Lung (tissue), 12 donors: ENCODE measurements around the gene GRPEL1. TPM values are rescaled to one million over a fixed set of nuclear protein-coding genes. Genes with fewer than 3 reads are reported as not detected.

ENCODE experiments used
- ATAC-seq: fragments of 200-7000 bp; cut with Tn5 transposase; one replicate; pipeline ENCODE4 v1.9.1; 2020; ENCODE audit warnings: moderate number of reproducible peaks; ENCODE audit not compliant: insufficient read depth, low FRiP score
- DNase-seq, 3 donors: peaks; one replicate each; pipeline ENCODE4 v3.0.0-alpha.2; 2013 to 2017
- H3K27ac ChIP-seq, 2 donors: one replicate each; pipeline ENCODE4 v1.5.1; 2013; ENCODE audit warnings: mild to moderate bottlenecking in 2 of 2, moderate library complexity in 2 of 2, control low read depth in 1 of 2, inconsistent platforms in 1 of 2, low read depth in 1 of 2, low read length in 1 of 2
- H3K27me3 ChIP-seq, 3 donors: one replicate each; pipeline ENCODE4 v1.5.1; 2013; ENCODE audit warnings: low read length in 2 of 3; ENCODE audit not compliant: control insufficient read depth in 3 of 3, insufficient read depth in 3 of 3
- H3K36me3 ChIP-seq, 4 donors: one replicate each; pipeline ENCODE4 v1.5.1; 2013; ENCODE audit warnings: low read length in 4 of 4, mild to moderate bottlenecking in 1 of 4, moderate library complexity in 1 of 4; ENCODE audit not compliant: control insufficient read depth in 4 of 4, insufficient read depth in 4 of 4
- H3K4me1 ChIP-seq, 5 donors: one replicate each; pipeline ENCODE4 v1.5.1; 2013; ENCODE audit warnings: low read length in 5 of 5, mild to moderate bottlenecking in 2 of 5, moderate library complexity in 1 of 5; ENCODE audit not compliant: control insufficient read depth in 5 of 5, insufficient read depth in 5 of 5
- H3K4me3 ChIP-seq: one replicate; pipeline ENCODE4 v1.5.1; 2013; ENCODE audit warnings: mild to moderate bottlenecking, control low read depth, moderate library complexity
- H3K9ac ChIP-seq, 2 donors: one replicate each; pipeline ENCODE4 v1.5.1; 2013; ENCODE audit warnings: low read length in 2 of 2, control low read depth in 1 of 2; ENCODE audit not compliant: insufficient read depth in 1 of 2
- H3K9me3 ChIP-seq, 4 donors: one replicate each; pipeline ENCODE4 v1.5.1; 2013; ENCODE audit warnings: low read length in 3 of 4, mild to moderate bottlenecking in 1 of 4, moderate library complexity in 1 of 4; ENCODE audit not compliant: control insufficient read depth in 4 of 4, insufficient read depth in 3 of 4
- CTCF ChIP-seq: IDR thresholded peaks from 2 replicates; pipeline ENCODE4 v1.5.1; 2012; ENCODE audit warnings: mild to moderate bottlenecking; ENCODE audit errors: control extremely low read depth, extremely low read depth
- WGBS, 2 donors: extraction: QIAGEN DNeasy Blood & Tissue Kit; methylation state at CpG; one replicate each; pipeline ENCODE4 v1.1.7; 2013; 5-methylcytosine and 5-hydroxymethylcytosine counted together
- polyA plus RNA-seq, 2 donors: library from polyadenylated mRNA; stranded (reverse); fragments of 200-250 nt; gene quantifications; one replicate each; pipeline ENCODE4 v1.2.1, GENCODE V29; 2013
- total RNA-seq, 2 donors: library from RNA; depleted of rRNA in 1 of 2; stranded (reverse); fragments of >200 nt in 1 of 2; gene quantifications; one replicate each; pipeline ENCODE4 v1.2.1, GENCODE V29; 2014 to 2021
- donor health status: control.
- donor health status: control.
- donor health status: Bipolar disorder and iron deficiency.
- donor health status: healthy.
- donor health status: DM: yes; HTN: yes; CAD: no.

The GRPEL1 gene
- total and polyA plus RNA-seq, 4 donors = 13.9 to 39.1 (median 29.3) TPM

DNA sequence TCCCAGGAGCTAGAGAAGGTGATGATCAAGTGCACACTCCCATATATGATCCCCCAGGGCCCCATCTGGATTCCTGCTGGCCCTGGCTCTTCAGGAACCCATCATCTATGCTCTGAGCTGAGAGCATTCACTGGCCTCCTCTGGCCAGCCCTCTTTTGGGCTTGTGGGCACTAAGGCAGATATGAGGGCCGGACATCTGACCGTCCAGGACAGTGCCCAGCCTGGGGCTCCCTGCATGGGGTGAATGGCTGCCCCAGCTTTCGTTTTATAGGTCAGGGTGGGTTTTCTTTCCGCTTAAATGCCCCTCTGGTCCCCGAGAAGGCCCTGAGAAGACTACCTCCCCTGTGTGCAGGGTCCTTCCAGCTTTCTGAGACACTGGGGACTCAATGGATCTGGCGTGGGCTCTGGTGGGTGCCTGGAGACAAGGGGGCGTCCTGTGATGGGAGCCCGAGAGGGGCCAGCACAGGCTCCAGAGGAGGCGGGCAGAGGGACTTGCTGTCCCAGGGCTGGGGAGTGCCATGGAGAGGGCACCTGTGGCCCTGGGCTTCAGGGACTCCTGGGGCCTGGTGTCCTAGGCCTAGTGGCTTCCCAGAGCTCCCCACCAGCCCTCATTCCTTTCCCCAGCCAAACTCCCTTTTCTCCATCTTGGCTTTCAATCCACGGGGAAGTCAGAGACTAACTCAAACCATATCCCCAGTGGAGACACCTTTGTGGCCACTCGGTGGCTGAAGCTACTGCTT is 39.5 kb upstream of the GRPEL1 start:
- Histone ChIP-seq H3K4me1 (peaks cover 0 to 17% (median 0%) of the 10 kb centered on the region in 5 donors), H3K4me3 (no peak overlapping the region), H3K36me3 (no peaks in the 10 kb centered on the region), H3K27ac (no peak overlapping the region), H3K9ac (no peak overlapping the region), H3K9me3 (peaks cover 0 to 3% (median 0%) of the 10 kb centered on the region in 4 donors), H3K27me3 (no peaks in the 10 kb centered on the region)
- WGBS, 2 donors = 87 to 91% methylated on average over 11 of the region's 11 CpGs
- no peak for TF ChIP-seq CTCF
- DNase-seq = no peak
- no peak for ATAC-seq

DNA sequence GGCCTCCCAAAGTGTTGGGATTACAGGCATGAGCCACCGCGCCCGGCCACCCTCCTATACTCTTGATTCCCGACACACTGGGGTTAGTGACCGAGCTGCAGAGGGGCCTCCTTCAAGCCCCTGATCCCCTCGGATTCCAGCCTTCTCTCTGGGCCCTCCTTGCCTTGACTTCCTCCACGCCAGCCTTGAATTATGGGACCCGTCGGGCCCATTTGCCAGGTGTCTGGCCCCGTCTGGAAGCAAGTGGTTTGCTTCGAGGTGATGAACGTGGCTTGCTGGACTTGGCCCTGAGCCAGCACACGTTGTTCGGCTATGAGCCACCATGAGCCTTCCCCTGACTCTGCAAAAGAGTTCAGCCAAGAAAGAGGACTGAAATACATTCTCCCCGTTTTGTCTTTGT is 37.4 kb upstream of the GRPEL1 start:
- ATAC-seq (no peak), DNase-seq (no peak)
- Histone ChIP-seq H3K27me3 (no peaks in the 10 kb centered on the region), H3K9ac (no peak overlapping the region), H3K4me3 (no peak overlapping the region), H3K4me1 (peaks cover 0 to 24% (median 0%) of the 10 kb centered on the region in 5 donors), H3K9me3 (no peaks in the 10 kb centered on the region), H3K36me3 (no peaks in the 10 kb centered on the region), H3K27ac (no peak overlapping the region)
- TF ChIP-seq CTCF = no peak
- 60 to 61% methylated on average over 15 of the region's 15 CpGs for WGBS, 2 donors

GRCh38 chr4:7104366-7105031 is 36.6 kb upstream of the GRPEL1 start:
- 88% methylated on average over 7 of the region's 7 CpGs for WGBS, 2 donors
- no peak overlapping the region for H3K27ac ChIP-seq
- DNase-seq (no peak), ATAC-seq (no peak)
- H3K9ac ChIP-seq = no peak overlapping the region
- H3K27me3 ChIP-seq = no peaks in the 10 kb centered on the region
- H3K4me1 ChIP-seq = peaks cover 0 to 24% (median 0%) of the 10 kb centered on the region in 5 donors
- H3K36me3 ChIP-seq = no peaks in the 10 kb centered on the region
- no peaks in the 10 kb centered on the region for H3K9me3 ChIP-seq
- no peak overlapping the region for H3K4me3 ChIP-seq
- no peak for TF ChIP-seq CTCF
